Right renal cortex interstitium (tissue), 3 donors: ENCODE measurements around the gene SLC17A9. TPM values are rescaled to one million over a fixed set of nuclear protein-coding genes. Genes with fewer than 3 reads are reported as not detected.

Experiments used
- DNase-seq, 3 donors: peaks; one replicate each; pipeline ENCODE4 v3.0.0-alpha.2; 2013; ENCODE audit warnings: low read depth in 3 of 3, low spot score in 2 of 3
- polyA plus RNA-seq, 3 donors: library from polyadenylated mRNA; unstranded; fragments of 120-200 nt; gene quantifications; one replicate each; pipeline ENCODE4 v1.2.1, GENCODE V29; 2013; ENCODE audit not compliant: insufficient read length in 3 of 3

The SLC17A9 gene
- polyA plus RNA-seq, 3 donors = 0.95 to 1.2 (median 1.1) TPM

DNA sequence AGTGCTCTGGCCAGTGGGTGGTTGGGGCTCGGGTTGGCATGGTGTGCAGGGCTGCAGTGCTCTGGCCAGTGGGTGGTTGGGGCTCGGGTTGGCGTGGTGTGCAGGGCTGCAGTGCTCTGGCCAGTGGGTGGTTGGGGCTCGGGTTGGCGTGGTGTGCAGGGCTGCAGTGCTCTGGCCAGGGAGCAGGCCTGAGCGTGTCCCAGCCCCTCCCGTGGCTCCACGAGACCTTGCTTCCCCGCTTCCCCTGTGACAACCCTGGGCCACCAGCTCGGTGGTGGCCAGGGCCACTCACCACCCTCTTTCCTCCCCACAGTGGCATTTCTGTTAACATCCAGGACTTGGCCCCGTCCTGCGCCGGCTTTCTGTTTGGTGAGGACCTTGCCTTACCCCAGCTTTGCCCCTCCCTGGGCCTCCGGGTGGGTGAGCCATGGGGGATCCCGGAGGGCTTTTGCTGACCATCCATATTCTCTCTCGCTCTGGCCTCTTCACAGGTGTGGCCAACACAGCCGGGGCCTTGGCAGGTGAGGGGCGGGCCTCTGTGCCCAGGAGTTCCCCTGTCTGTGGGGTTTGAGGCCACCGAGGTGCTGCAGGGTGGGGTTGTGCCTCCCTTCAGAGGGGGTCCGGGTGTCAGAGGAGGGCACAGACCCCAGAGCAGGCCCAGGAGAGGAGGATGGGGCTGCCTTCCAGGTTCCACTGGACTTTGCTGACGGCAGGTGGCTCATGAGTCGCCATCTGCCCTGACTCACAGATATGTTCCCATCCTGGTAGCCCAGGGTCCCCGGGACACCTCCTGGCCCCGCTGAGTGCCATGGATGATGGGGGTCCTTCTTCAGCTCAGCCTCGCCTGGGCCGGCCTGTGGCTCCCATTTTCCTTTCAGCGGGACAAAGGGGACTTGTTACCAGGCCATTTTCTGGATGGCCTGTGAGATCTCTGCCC, 14.0 kb downstream of the SLC17A9 start:
- DNase-seq = no peak

DNA sequence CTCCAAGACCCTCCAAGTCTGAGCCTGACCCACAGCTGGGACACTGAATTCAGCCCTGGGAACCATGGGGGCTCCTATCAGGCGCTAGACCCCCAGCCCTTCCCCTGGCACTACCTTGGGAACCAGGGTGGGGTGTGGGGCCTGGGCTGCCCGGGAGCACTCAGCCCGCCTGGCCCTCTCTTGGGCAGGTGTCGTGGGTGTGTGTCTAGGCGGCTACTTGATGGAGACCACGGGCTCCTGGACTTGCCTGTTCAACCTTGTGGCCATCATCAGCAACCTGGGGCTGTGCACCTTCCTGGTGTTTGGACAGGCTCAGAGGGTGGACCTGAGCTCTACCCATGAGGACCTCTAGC, 14.6 kb downstream of the SLC17A9 start:
- no peak for DNase-seq

DNA sequence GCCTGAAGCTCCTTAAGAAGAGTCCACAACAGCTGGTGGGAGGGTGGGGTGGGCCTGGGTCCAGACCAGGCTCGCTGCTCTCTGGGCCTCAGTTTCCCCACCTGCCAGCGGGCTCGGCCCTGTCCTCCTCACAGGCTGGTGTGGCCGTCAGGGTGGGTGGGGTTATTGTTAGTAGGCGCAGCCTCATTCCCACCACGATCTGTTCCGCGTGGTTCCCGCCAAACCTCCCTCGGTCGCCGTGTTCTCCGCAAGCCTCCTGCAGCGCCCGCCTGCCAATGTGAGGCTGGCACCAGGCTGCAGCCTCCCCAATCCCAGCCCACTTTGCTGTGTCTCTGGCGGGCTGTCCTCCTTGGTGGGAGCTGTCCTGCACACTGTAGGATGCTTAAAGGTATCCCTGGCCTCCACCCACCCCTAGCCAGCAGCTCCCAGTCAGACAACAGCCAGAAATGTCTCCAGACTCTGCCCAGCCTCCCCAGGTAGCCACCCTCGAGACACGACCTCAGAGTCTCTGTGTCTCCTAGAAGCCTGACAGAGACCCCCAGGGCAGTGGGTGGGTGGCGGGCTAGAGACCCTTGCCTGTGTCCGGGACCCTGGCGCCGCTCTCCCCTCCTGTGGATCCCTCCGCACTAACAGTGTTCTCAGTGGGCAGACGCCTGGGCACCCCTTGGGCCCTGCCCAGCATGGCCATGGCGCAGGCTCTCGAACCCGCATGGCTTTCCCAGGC, 15.3 kb downstream of the SLC17A9 start:
- DNase-seq = no peak

DNA sequence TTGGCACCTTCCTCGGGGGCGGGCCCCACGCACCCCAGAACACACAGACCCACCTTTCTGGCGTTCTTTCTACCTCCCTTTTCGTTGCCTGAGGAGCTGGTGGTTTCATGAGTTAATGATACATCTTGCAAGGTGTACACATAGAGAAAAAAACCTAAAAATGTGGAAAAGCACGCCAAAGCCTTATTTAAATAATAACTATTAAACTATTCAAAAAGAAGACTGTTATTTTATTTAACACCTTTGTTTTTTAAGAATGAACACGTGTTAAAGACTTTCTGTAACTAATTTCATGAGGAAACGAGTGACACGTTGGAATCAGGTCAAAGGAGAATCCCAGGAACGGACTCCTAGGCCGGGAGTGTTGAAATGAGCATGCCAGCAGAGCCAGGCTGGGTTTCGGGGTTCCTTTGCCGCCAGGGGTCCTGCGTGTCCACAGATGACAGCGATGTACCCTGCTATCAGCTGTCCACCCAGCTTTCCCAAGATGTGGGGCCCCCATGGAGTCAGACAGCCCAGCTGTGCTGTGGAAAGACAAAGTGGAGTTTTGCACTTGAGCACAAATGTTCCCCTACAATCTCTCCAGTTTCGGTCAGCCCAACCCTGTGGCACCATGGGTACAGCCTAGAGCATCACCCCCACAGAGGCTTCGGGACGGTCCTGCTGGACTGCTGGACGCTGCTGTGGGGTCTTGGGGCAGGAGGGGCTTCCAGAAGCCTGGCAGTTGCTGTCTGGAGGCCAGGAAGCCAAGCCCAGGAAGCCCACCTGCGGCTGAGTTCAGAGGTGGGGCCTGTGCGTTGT, 16.1 kb downstream of the SLC17A9 start:
- no peak for DNase-seq

DNA sequence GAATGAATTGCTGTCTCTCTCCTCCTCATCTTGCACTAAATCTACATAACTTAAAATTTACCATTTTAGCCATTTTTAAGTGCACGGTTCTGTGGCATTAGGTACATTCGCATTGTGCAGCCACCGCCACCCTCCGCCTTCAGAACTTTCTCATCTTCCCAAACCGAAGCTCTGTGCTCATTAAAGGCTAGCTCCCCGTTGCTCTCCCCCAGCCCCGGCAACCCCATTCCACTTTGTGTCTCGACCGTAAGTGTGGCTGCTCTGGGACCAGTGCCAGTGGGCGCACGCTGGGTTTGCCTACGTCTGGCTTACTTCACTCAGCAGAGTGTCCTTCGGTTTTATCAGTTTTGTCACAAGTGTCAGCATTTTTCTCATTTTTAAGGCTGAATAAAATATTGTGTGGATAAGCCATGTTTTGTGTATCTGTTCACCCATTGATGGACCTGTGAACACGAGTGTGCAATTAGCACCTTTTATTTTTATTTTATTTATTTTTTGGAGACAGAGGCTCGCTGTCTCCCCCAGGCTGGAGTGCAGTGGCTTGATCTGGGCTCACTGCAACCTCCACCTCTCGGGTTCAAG, 16.8 kb downstream of the SLC17A9 start:
- no peak for DNase-seq

DNA sequence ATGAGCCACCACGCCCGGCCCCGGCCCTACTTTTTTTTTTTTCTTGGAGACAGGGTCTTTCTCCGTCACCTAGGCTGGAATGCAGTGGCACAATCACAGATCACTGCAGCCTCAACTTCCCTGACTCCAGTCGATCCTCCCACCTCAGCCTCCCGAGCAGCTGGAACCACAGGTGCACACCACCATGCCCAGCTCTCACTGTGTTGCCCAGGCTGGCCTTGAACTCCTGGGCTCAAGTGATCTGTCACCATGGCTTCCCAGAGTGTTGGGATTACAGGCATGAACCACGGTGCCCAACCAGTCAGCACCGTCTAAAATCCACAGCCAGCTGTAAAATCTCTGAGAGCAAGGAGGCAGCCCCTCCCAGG, 17.4 kb downstream of the SLC17A9 start:
- no peak for DNase-seq

DNA sequence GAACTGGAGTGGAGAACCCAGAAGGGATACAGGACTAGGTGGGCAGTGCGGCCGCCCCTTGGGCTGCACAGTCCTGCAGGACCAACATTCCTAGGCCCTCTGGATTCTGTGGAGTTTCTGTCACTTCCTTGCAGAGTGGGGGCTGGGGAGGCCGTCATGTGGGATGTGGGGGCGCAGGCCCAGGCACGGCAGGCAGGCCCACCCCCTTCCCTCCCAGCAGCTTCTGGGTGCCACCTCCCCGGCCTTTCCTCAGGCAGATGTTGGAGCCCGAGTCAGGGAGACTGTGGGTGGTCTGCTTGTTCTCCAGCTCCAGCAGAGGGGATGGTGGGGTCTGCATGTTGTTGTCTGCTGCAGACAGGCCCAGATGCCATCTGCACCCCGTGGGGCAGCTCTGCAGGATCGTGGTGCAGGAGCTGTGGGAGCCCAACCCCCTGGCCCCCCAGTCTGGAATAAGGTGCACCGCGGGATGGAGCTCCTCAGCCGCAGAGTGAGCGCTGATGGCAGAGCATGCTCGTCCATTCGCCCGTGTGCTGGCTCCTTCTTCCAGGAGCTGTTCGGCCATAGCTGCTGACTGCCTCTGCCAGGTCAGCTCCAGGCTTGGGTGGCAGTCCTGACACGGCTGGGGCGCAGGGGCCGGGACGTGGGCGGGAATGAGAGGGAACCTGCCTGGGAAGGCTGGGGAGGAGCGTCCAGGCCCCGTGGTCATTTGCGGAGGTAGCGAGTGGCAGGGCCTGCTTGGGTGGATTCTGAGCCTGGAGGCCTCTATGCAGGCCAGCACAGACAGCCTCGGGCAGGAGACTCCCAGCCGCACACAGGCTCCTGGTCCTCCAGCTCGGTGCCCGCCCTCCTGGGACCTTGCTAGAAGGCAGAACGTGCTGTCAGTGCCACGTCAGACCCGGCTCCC, 18.1 kb downstream of the SLC17A9 start:
- no peak for DNase-seq

DNA sequence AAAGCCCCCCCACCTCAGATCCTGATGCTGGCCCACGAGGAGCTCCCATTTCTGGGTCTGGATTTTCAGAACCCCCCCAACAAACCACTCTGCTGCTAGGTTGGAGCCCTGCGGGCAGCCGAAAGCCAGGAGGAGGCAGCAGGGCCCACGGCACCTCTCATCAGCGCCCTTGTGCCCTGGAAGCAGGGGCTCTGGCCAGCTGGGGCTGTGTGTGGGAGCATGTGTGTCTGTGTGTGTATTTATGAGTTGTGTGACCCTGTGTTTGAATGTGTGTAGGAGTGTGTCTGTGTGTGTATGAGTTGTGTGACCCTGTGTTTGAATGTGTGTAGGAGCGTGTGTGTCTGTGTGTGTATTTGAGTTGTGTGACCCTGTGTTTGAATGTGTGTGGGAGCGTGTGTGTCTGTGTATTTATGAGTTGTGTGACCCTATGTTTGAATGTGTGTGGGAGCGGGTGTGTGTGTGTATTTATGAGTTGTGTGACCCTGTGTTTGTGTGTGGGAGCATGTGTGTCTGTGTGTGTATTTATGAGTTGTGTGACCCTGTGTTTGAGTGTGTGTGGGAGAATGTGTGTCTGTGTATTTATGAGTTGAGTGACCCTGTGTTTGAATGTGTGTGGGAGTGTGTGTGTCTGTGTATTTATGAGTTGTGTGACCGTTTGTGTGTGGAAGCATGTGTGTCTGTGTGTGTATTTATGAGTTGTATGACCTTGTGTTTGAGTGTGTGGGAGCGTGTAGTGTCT, 18.9 kb downstream of the SLC17A9 start:
- no peak for DNase-seq

DNA sequence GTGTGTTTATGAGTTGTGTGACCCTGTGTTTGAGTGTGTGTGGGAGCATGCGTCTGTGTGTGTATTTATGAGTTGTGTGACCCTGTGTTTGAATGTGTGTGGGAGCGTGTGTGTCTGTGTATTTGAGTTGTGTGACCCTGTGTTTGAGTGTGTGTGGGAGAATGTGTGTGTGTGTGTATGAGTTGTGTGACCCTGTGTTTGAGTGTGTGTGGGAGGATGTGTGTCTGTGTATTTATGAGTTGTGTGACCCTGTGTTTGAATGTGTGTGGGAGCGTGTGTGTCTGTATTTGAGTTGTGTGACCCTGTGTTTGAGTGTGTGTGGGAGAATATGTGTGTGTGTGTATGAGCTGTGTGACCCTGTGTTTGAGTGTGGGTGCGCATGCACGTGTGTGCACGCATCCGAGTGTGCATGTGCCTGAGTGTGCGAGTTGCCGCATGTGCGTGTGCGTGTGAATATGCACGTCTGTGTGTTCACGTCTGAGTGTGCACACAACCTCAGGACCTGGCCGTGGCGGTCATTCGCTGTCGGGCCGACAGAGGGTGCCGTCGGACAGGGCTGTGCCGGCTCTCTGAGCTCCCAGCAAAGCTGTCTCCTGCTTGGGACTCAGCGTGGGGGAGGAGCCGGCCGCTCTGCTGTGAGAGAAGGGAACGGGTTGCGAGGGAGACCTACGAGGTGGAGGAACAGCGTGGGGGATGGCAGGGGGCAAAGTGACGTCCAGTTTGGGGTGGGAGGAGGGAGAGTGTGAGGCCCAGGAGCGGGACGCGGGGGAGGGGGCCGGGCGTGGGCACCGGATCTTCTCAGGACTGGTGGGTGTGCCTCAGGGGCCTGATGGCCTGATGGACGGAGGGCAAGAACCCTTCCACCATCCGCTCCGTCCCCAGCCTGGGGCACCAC, 19.7 kb downstream of the SLC17A9 start:
- peak; percentile 61 to 69 (median 68) for DNase-seq

DNA sequence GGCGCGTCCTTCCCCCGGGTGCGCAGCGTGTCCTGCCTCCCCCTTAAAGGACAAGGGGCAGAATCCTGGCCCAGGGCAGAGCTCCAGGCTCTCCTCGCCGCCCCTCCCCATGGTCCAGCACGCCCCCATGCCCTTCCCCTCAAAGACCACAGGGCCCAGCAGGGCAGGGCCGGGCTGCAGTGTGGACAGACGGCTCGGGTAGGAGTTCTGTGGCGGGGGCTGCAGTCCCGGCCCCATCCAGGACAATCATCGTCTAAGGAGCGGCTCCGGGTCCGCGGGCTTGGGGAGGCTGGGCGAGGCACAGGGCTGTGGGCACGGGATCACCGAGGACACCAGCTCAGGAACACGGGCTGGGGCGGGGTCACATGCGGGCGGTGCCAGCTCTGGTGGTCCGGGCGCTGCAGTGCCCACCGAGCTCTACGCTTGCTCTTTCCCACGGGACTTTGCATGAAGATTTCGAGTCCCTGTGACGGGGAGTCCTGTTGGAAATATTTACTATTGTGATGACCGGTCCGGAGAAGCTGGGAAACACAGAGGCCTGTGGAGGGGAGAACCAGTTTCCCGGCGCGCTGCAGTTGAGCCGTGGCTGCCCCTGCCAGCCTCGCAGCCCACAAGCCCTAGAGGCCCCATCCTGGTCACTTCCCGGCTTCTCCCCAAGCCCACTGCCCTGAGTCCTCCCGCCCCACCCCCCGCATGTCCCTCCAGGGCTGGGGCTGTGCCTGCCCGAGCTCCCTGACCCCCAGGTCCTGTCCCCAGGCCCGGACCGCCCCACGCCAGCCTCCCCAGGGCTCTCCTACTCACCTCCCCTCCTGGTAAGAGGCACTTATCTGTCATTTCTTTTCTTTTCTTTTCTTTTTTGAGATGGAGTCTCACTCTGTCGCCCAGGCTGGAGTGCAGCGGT, 20.6 kb downstream of the SLC17A9 start:
- DNase-seq = no peak

DNA sequence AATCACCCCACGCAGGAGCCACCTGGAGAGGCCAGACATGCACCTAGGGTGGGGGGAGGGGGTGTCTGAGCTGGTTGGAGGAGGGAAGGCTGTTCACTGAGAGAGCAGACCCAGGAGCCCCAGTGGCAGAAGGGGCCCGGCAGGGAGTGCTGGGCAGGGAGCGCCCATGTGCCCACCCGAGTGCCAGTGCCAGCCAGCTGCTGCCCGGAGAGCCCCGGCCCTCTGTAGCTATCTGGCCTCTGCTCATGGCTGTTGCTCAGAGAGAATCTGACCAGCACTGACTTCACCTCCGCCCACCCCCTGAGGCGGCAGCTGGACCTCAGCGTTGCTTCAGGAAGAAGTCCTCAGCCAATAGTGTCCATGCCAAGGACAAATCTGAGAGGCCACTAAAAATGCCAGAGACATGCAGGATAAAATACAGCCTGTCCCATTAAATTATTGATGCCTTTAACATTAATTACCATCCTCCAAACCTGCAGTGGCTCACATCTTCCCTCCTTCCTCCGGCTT, 22.8 kb downstream of the SLC17A9 start:
- DNase-seq = no peak

DNA sequence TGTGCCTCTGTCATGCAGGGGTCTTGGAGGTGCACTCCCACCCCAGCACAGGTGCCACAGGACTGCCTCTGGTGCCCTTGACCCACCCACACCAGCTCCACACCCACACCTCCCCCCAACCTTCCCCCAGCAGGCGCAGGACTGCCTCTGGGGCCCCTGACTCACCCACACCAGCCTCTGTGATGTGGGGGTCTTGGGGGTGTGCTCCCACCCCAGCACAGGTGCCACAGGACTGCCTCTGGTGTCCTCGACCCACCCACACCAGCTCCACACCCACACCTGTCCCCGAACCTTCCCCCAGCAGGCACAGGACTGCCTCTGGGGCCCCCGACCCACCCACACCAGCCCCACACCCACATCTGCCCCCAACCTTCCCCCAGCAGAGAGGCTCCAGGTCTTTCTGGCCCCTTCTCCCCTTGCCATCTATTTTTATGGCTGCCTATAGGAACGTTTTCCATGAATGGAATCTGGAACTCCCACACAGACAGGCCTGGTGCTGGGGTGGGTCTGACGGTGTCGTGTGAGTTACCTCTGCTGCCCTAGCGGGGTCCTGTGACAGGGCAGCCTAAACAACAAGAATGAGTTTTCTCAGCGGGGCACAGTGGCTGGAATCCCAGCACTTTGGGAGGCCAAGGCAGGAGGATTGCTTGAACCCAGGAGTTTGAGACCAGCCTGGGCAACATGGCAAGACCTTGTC, 23.5 kb downstream of the SLC17A9 start:
- no peak for DNase-seq

DNA sequence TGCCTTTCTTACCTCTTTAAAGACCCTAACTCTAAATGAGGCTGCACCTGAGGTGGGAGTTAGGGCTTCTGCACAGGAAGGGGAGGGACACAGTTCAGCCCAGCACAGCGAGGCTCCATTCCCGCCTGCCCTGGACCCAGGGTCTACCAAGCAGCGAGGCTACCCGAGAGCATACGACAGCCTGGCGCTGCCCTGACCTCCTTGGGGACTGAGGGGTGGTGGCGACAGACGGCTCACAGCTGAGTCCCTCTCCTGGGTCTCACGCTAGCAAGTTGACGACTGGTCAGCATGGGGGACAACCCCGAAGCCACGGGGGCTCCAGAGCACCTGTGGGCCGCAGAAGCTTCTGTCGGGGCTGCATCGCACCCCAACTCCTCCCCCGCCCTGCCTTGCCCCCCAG, 24.4 kb downstream of the SLC17A9 start:
- no peak for DNase-seq

DNA sequence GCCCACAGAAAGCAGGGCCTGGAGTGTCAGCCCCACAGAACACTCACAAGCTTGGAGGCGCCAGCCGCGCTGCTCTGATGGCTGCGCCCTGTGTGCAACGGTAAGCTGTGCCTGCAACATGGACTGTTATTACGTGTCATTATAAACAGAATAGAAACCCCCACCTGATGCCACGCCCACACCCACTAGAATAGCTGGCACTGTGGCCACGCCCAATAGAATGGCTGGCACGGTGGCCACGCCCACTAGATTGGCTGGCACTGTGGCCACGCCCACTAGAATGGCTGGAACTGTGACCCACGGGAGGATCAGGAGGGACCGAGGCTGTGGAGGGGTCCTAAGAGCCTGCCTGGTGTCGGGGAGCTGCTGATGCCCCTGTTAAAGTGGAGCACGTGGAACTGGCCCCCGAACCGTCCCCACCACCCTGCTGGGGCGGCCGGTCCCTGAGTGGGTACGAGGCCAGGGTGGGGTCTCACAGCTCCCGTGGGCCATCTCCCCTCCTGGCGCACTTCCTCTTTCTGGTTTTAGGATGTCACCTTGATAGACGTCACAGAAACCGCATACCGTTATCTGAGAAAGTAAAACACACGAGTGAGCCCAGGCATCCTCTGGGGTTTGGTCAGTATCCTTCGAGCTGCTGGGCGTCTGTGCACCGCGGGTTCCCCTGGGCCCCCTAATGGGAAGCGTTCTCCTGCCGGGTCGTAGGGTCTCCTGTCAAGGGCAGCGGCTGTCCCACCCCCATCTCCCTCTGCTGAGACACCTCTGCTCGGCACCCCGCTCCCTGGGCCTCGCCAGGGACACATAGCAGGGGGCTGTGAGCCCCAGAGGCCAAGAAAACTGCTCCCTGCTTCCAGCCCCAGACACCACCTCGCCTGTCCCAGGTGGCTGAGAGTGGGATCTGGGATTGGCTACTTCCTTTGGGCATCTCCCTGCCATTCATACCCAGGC, 25.4 kb downstream of the SLC17A9 start:
- DNase-seq = no peak

DNA sequence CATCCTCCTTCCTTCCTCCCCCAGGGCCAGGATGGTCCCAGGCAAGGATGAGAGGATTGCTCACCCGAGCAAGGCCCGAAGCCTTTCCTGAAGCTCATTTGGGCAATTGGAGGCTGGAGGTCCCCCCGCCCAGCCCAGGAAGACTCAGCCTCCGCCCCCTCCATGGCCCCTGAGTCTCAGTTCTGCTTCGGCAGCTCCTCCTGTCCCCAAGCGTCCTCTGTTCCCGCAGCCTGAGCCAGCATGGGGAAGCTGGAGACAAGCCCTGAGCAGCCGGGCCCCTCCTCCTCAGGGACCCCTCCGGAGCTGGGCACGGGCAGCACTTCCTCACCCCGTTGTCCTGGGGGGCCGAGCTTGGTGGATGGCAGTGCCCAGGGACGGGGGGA, 26.0 kb downstream of the SLC17A9 start:
- no peak for DNase-seq
